Sigmoid colon (tissue), 4 donors: ENCODE measurements around the gene NCS1.

Experiments used
- EP300 ChIP-seq, 4 donors: sonication (generic); formaldehyde crosslinking; IDR thresholded peaks; one replicate each; pipeline ENCODE4 v1.6.1; 2017; ENCODE audit warnings: antibody characterized with exemption in 4 of 4
- POLR2A ChIP-seq, 2 donors: fragments of 450-650 bp; IDR thresholded peaks; one replicate each; pipeline ENCODE4 v1.6.1; 2016; ENCODE audit warnings: antibody characterized with exemption in 2 of 2, mild to moderate bottlenecking in 2 of 2, moderate library complexity in 2 of 2
- POLR2AphosphoS5 ChIP-seq, 4 donors: sonication (generic); formaldehyde crosslinking; IDR thresholded peaks; one replicate each; pipeline ENCODE4 v1.6.1; 2017; ENCODE audit warnings: antibody characterized with exemption in 4 of 4
- TF ChIP-seq, protein P1 (sequence below), 4 experiments: fragments of 450-650 bp in 3 of 4; fragments of 200-600 bp in 1 of 4; IDR thresholded peaks; one replicate each; pipeline ENCODE4 v1.5.1; 2016 to 2019; ENCODE audit warnings: antibody characterized with exemption in 4 of 4, mild to moderate bottlenecking in 3 of 4, moderate library complexity in 2 of 4

DNA sequence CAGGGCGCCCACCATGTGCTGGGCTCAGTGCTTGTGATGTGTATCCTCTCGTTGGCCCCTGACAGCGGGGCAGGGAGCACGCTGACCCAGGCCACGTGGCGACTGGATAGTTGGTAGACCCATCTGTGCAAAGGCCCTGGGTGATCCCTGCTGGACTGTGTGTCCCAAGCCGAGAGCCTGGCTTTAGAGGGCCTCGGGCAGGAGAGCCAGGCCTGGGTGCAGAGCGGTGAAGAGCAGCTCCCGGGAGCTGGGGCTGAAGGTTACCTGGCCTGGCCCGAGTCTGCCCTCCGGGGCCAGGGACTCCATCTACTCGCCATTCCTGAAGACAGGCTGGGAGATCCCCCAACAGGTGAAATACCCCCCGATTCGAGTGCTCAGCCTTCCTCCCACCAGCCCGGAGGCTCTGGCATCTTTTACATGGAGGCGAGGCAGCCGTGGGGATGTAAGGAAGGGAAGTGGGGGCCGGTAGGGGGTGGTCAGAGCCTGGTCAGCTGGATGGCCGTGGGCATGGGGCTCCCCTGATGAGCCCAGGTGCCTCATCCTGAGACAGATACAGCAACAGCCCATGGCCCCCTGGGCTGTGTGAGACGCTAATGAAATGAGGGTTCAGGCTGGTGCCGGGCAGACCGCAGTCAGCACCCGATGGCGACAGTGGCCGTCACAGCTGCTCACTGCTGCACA is 19.0 kb downstream of the NCS1 start:
- TF ChIP-seq EP300 (IDR thresholded peaks at IDR 0.05), result no peak
- TF ChIP-seq, protein P1, sequence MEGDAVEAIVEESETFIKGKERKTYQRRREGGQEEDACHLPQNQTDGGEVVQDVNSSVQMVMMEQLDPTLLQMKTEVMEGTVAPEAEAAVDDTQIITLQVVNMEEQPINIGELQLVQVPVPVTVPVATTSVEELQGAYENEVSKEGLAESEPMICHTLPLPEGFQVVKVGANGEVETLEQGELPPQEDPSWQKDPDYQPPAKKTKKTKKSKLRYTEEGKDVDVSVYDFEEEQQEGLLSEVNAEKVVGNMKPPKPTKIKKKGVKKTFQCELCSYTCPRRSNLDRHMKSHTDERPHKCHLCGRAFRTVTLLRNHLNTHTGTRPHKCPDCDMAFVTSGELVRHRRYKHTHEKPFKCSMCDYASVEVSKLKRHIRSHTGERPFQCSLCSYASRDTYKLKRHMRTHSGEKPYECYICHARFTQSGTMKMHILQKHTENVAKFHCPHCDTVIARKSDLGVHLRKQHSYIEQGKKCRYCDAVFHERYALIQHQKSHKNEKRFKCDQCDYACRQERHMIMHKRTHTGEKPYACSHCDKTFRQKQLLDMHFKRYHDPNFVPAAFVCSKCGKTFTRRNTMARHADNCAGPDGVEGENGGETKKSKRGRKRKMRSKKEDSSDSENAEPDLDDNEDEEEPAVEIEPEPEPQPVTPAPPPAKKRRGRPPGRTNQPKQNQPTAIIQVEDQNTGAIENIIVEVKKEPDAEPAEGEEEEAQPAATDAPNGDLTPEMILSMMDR (IDR thresholded peaks at IDR 0.05), result no peak
- TF ChIP-seq POLR2AphosphoS5 (IDR thresholded peaks at IDR 0.05), result no peak
- no peak for TF ChIP-seq POLR2A (IDR thresholded peaks at IDR 0.05)
